Karpas-422 (cell line): ENCODE results near the gene CCSAP. TPM values are rescaled to one million over a fixed set of nuclear protein-coding genes. Genes with fewer than 3 reads are reported as not detected.

ENCODE experiments used
- DNase-seq: peaks from one replicate; pipeline ENCODE4 v3.0.0-alpha.2; 2015
- H2AFZ ChIP-seq: fragments of 200-600 bp; sonication (generic); 2 replicates; pipeline ENCODE4 v1.6.1; 2014; ENCODE audit warnings: antibody characterized with exemption, low read length, mixed read lengths
- H3K27ac ChIP-seq: fragments of 200-600 bp; sonication (generic); 2 replicates; pipeline ENCODE4 v1.5.1; 2014; ENCODE audit warnings: mild to moderate bottlenecking, low read length, moderate library complexity
- H3K27me3 ChIP-seq: fragments of 200-600 bp; sonication (generic); 2 replicates; pipeline ENCODE4 v1.6.1; 2014; ENCODE audit warnings: low read length, mixed read lengths
- H3K36me3 ChIP-seq: fragments of 200-600 bp; sonication (generic); 2 replicates; pipeline ENCODE4 v1.6.1; 2014; ENCODE audit warnings: low read length, mixed read lengths; ENCODE audit not compliant: insufficient read depth
- H3K4me1 ChIP-seq: fragments of 200-600 bp; sonication (generic); 2 replicates; pipeline ENCODE4 v1.6.1; 2014; ENCODE audit warnings: mild to moderate bottlenecking, low read length, mixed read lengths
- H3K4me2 ChIP-seq: fragments of 200-600 bp; sonication (generic); 2 replicates; pipeline ENCODE4 v1.6.1; 2014; ENCODE audit warnings: low read length, low read depth, mild to moderate bottlenecking; ENCODE audit not compliant: poor library complexity, severe bottlenecking
- H3K4me3 ChIP-seq: fragments of 200-600 bp; sonication (generic); 2 replicates; pipeline ENCODE4 v1.5.1; 2014; ENCODE audit warnings: mild to moderate bottlenecking, antibody characterized with exemption, low read length, mixed read lengths
- H3K79me2 ChIP-seq: fragments of 200-600 bp; sonication (generic); 2 replicates; pipeline ENCODE4 v1.6.1; 2014; ENCODE audit warnings: mild to moderate bottlenecking, low read length, mixed read lengths
- H3K9ac ChIP-seq: fragments of 200-600 bp; sonication (generic); 2 replicates; pipeline ENCODE4 v1.6.0; 2014; ENCODE audit warnings: low read length
- H3K9me2 ChIP-seq: fragments of 200-600 bp; sonication (generic), shearing (Covaris generic); replicated peaks from 2 replicates; pipeline ENCODE4 v1.6.0; 2014; ENCODE audit warnings: mild to moderate bottlenecking, low read length, moderate library complexity; ENCODE audit not compliant: insufficient read depth
- H3K9me3 ChIP-seq: fragments of 300-700, 200-600 bp; sonication (generic); 2 replicates; pipeline ENCODE4 v1.6.1; 2014; ENCODE audit warnings: low read length, mixed read lengths
- H4K20me1 ChIP-seq: fragments of 200-600 bp; sonication (generic); 2 replicates; pipeline ENCODE4 v1.6.1; 2014; ENCODE audit warnings: mild to moderate bottlenecking, antibody characterized with exemption, low read length, low read depth; ENCODE audit not compliant: insufficient read depth
- total RNA-seq: library from RNA; depleted of rRNA; stranded (reverse); fragments of >200 nt; shearing (Covaris generic); gene quantifications from 2 replicates; pipeline ENCODE4 v1.2.3, GENCODE V29; 2014; ENCODE audit warnings: low replicate concordance

The CCSAP gene
- total RNA-seq, 1 experiment from 2014 or later, result 1.8 TPM

DNA sequence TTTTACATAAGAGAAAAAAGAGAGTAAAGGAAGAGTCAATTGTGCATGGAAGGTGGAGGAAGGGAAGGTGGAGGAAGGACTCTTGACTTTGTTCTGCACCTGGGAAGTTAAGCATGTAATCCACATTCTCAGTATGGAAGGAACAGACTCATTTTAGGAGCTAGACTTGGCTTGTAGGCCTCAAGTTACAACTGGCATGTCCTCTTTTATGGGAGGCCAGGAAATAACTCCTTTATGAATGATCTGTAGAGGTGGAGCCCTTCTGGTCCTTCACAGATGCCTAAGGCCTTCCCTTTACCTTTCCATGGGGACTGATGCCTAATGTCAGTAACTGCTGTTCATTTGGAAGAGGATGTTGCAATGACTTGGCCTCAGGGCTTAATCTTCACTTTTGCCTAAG, 29.4 kb upstream of the CCSAP start:
- no peaks in the 10 kb centered on the region for H3K9me3 ChIP-seq
- H3K9me2 ChIP-seq, result no peaks in the 10 kb centered on the region
- H3K27me3 ChIP-seq, result no peaks in the 10 kb centered on the region
- H3K4me1 ChIP-seq, result peaks cover 35% of the 10 kb centered on the region
- no peak overlapping the region for H3K4me2 ChIP-seq
- no peak for DNase-seq
- no peak overlapping the region for H2AFZ ChIP-seq
- H3K4me3 ChIP-seq, result no peak overlapping the region
- H3K9ac ChIP-seq, result no peak overlapping the region
- peaks cover 34% of the 10 kb centered on the region for H4K20me1 ChIP-seq
- no peak overlapping the region for H3K27ac ChIP-seq
- H3K79me2 ChIP-seq, result no peaks in the 10 kb centered on the region
- no peaks in the 10 kb centered on the region for H3K36me3 ChIP-seq

DNA sequence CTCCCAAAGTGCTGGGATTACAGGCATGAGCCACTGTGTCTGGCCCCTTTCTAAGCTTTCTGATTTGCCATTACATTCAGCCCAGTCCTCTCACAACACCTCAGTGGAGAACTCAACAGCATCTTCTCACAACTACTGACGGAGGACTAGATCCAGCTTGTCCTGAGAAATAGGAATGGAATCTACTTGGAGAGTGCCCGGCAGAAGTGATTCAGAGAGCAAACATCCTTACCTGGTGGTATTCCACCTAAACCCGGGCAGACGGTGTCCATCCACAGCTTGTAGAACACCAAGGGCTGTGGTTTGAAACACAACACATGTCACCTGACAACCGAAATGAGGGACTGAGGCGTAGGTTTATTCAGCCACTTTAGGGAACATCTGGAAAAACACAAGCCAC, 28.8 kb upstream of the CCSAP start:
- H3K27me3 ChIP-seq, result no peaks in the 10 kb centered on the region
- no peak for DNase-seq
- H3K27ac ChIP-seq, result no peak overlapping the region
- no peak overlapping the region for H2AFZ ChIP-seq
- H3K9me2 ChIP-seq, result no peaks in the 10 kb centered on the region
- H4K20me1 ChIP-seq, result peaks cover 27% of the 10 kb centered on the region
- H3K9ac ChIP-seq, result no peak overlapping the region
- peak overlapping the region; percentile 70 for H3K4me2 ChIP-seq
- H3K79me2 ChIP-seq, result no peaks in the 10 kb centered on the region
- no peaks in the 10 kb centered on the region for H3K36me3 ChIP-seq
- H3K4me1 ChIP-seq, result peaks cover 35% of the 10 kb centered on the region
- no peaks in the 10 kb centered on the region for H3K9me3 ChIP-seq
- H3K4me3 ChIP-seq, result no peak overlapping the region

DNA sequence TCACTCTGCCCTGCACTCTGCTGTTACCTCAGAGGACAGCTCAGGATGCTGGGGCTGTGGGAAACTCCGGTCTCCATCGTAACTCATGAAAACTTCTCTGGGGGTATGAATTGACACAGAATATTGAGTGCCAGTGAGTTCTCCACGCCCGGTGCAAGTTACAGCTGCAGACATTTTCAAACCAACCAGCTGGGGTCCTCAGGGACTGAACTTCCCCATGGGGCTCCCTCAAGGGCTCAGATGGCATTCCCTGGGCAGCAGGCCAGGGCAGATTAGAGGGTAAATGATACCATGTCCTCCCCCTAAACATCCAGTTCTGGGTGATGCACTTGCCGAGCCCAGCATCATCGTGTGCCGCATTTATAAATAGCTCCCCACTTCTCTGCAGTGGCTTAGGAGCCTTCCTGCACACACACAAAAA, 27.8 kb upstream of the CCSAP start:
- Histone ChIP-seq H4K20me1 (peaks cover 23% of the 10 kb centered on the region), H2AFZ (no peak overlapping the region), H3K27me3 (peaks cover 3% of the 10 kb centered on the region; the same call in 1 of the 2 replicates), H3K9me3 (no peaks in the 10 kb centered on the region), H3K79me2 (no peaks in the 10 kb centered on the region), H3K4me2 (peak overlapping the region; percentile 70), H3K9ac (no peak overlapping the region), H3K36me3 (no peaks in the 10 kb centered on the region), H3K4me1 (peaks cover 35% of the 10 kb centered on the region), H3K4me3 (peak overlapping the region; percentile 45), H3K27ac (peak overlapping the region; percentile 53), H3K9me2 (no peaks in the 10 kb centered on the region)
- peak; percentile 97 for DNase-seq

DNA sequence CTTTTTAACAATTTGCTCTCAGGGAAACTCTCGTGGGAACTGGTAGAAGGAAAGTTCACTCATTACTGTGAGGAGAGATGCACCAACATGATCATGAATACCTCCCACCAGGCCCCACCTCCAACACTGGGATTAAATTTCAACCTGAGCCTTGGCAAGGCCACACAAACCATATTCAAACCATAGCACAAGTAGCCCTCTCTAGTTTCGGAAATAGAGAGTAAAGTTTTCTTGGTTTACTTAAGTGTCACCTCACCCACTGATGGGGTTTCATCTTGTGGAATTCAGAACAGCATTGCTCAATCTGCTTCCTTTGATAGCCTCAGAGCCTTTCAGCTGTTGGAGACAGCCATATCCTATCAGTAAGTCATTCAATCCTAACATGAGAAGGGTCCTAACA, 25.5 kb upstream of the CCSAP start:
- no peak overlapping the region for H3K4me2 ChIP-seq
- peaks cover 3% of the 10 kb centered on the region; the same call in 1 of the 2 replicates for H3K27me3 ChIP-seq
- no peaks in the 10 kb centered on the region for H3K9me3 ChIP-seq
- no peak for DNase-seq
- H3K79me2 ChIP-seq, result no peaks in the 10 kb centered on the region
- no peak overlapping the region for H3K27ac ChIP-seq
- H3K9me2 ChIP-seq, result no peaks in the 10 kb centered on the region
- no peak overlapping the region for H2AFZ ChIP-seq
- H3K36me3 ChIP-seq, result no peaks in the 10 kb centered on the region
- no peak overlapping the region for H3K4me3 ChIP-seq
- H4K20me1 ChIP-seq, result peaks cover 15% of the 10 kb centered on the region
- H3K4me1 ChIP-seq, result peaks cover 35% of the 10 kb centered on the region
- no peak overlapping the region for H3K9ac ChIP-seq

DNA sequence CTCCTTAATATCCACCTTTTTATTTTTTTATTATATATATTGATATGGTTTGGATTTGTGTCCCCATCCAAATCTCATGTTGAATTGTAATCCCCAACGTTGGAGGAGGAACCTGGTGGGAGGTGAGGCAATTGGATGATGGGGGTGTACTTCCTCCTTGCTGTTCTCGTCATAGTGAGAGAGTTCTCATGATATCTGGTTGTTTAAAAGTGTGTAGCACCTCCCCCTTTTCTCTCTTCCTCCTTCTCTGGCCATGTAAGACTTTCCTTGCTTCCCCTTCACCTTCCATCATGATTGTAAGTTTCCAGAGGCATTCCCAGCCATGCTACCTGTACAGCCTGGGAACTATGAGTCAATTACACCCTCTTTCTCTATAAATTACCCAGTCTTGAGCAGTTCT, 22.7 kb upstream of the CCSAP start:
- H3K4me2 ChIP-seq, result no peak overlapping the region
- H3K4me3 ChIP-seq, result no peak overlapping the region
- H3K9me2 ChIP-seq, result no peaks in the 10 kb centered on the region

DNA sequence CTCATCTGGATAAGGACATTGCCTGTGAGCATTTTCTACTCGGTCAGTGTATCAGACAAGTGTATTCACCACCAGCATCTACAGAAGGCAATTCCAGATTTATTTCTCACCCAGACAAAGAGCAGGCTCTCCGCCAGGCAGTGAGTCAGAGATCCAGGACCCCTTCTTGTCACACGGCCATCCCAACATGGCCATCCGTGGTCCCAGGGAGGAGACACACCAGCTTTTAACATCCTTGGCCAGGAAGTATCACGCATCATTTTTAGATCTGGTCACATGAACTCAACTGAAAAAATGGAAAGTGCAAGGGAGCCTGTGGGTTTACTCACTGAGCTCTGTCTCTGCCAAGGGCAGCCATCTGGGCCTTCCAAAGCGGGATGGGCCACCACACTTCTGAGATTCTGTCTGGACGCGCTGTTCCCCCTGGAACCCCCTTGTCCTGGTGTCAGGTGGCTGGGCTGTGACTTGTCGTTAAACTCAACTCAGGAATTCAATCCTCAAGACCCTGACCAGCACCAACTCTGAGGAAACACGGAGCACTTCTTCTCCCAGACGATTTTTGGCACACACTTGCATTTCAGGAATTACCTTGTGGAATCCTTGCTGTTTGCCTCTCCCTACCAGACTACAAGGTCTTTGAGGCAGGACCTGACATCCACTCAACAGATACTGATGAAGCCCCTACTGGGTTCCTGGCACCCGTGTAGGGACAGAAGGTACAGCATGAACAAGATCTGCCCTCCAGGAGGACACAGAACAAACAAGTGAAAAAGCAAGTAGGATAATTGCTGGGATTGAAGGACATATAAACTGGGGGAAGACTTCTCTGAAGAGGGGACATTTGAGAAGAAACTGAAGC, 21.6 kb upstream of the CCSAP start:
- Histone ChIP-seq H3K4me3 (no peak overlapping the region), H4K20me1 (no peaks in the 10 kb centered on the region; the same call in 1 of the 2 replicates), H3K9me2 (no peaks in the 10 kb centered on the region), H3K4me1 (peaks cover 9% of the 10 kb centered on the region), H3K9me3 (no peaks in the 10 kb centered on the region), H3K9ac (no peak overlapping the region), H3K27me3 (peaks cover 3% of the 10 kb centered on the region; the same call in 1 of the 2 replicates), H3K79me2 (no peaks in the 10 kb centered on the region), H3K36me3 (no peaks in the 10 kb centered on the region), H2AFZ (no peak overlapping the region), H3K4me2 (no peak overlapping the region), H3K27ac (no peak overlapping the region)
- DNase-seq, result no peak

More for the DNA sequence above, 22.7 kb upstream of the CCSAP start:
- H3K4me1 ChIP-seq, result peaks cover 20% of the 10 kb centered on the region
- no peak overlapping the region for H3K9ac ChIP-seq
- DNase-seq, result no peak
- H4K20me1 ChIP-seq, result no peaks in the 10 kb centered on the region; the same call in 1 of the 2 replicates
- H3K27ac ChIP-seq, result no peak overlapping the region
- no peaks in the 10 kb centered on the region for H3K36me3 ChIP-seq
- H2AFZ ChIP-seq, result no peak overlapping the region
- H3K79me2 ChIP-seq, result no peaks in the 10 kb centered on the region
- H3K27me3 ChIP-seq, result peaks cover 3% of the 10 kb centered on the region; the same call in 1 of the 2 replicates
- no peaks in the 10 kb centered on the region for H3K9me3 ChIP-seq

DNA sequence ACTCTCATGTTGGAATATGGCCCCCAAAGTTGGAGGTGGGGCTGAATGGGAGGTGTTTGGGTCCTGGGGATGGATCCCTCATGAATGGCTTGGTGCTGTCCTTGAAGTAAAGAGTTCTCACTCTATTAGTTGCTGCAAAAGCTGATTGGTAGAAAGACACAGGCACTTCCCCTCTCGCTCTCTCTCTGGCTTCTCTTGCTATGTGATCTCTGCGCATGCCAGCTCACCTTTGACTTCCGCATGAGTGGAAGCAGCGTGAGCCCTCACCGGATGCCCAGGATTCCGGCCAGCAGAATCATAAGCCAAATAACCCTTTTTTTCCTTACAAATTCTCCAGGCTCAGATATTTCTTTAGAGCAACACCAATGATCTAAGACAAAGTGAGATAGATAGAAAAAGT, 20.9 kb upstream of the CCSAP start:
- no peaks in the 10 kb centered on the region for H3K36me3 ChIP-seq
- H3K9me2 ChIP-seq, result no peaks in the 10 kb centered on the region
- H2AFZ ChIP-seq, result no peak overlapping the region
- H3K9ac ChIP-seq, result no peak overlapping the region
- H3K27me3 ChIP-seq, result peaks cover 3% of the 10 kb centered on the region; the same call in 1 of the 2 replicates
- H3K4me2 ChIP-seq, result no peak overlapping the region
- no peaks in the 10 kb centered on the region for H3K9me3 ChIP-seq
- no peak for DNase-seq
- H4K20me1 ChIP-seq, result no peaks in the 10 kb centered on the region; the same call in 1 of the 2 replicates
- H3K27ac ChIP-seq, result no peak overlapping the region
- no peak overlapping the region for H3K4me3 ChIP-seq
- H3K4me1 ChIP-seq, result peaks cover 8% of the 10 kb centered on the region
- no peaks in the 10 kb centered on the region for H3K79me2 ChIP-seq

DNA sequence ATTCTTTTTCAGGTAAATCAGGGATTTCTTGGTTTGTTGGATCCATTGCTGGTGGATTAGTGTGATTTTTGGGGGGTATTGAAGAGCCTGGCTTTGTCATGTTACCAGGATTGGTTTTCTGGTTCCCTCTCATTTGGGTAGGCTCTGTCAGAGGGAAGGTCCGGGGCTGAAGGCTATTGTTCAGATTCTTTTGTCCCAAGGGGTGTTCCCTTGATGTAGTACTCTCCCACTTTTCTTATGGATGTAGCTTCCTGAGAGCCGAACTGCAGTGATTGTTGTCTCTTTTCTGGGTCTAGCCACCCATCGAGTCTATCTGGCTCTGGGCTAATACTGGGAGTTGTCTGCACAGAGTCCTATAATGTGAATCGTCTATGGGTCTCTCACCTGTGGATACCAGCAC, 17.6 kb upstream of the CCSAP start:
- Histone ChIP-seq H3K9me2 (no peaks in the 10 kb centered on the region), H3K9ac (no peak overlapping the region), H3K4me3 (no peak overlapping the region), H3K27me3 (no peaks in the 10 kb centered on the region), H3K36me3 (no peaks in the 10 kb centered on the region), H2AFZ (no peak overlapping the region), H3K9me3 (no peaks in the 10 kb centered on the region), H4K20me1 (no peaks in the 10 kb centered on the region), H3K27ac (no peak overlapping the region), H3K4me1 (no peaks in the 10 kb centered on the region), H3K4me2 (no peak overlapping the region), H3K79me2 (no peaks in the 10 kb centered on the region)
- no peak for DNase-seq
